Keratinocyte (primary cell): ENCODE measurements around the gene GABRD. TPM values are rescaled to one million over a fixed set of nuclear protein-coding genes. Genes with fewer than 3 reads are reported as not detected.

Experiments
- DNase-seq: peaks from one replicate; pipeline ENCODE4 v3.0.0-alpha.2; 2011; ENCODE audit warnings: low read depth, missing footprints, low spot score
- FAIRE-seq: peaks from 2 replicates; lab custom pipeline; 2011; peaks lifted over from hg19 to GRCh38; lab: Jason Lieb, UNC
- H2AFZ ChIP-seq: 2 replicates; pipeline ENCODE4 v1.6.0; 2012; ENCODE audit warnings: low read length, control low read depth, inconsistent platforms; ENCODE audit not compliant: control insufficient read depth
- H3K27ac ChIP-seq: 2 replicates; pipeline ENCODE4 v1.5.1; 2011; ENCODE audit warnings: low read length; ENCODE audit not compliant: control insufficient read depth, insufficient read depth
- H3K27me3 ChIP-seq: 3 replicates; pipeline ENCODE4 v1.6.0; 2011; ENCODE audit warnings: low read length; ENCODE audit not compliant: control insufficient read depth, insufficient read depth; ENCODE audit errors: extremely low read depth
- H3K36me3 ChIP-seq, 2 experiments: 2 replicates in 1 of 2; 3 replicates in 1 of 2; pipeline ENCODE4 v1.5.1; 2011; ENCODE audit warnings: low read length in 2 of 2, mild to moderate bottlenecking in 1 of 2; ENCODE audit not compliant: control insufficient read depth in 2 of 2, insufficient read depth in 2 of 2; ENCODE audit errors: extremely low read depth in 1 of 2
- H3K4me1 ChIP-seq: 3 replicates; pipeline ENCODE4 v1.5.1; 2011; ENCODE audit warnings: low read length; ENCODE audit not compliant: control insufficient read depth, insufficient read depth; ENCODE audit errors: extremely low read depth
- H3K4me2 ChIP-seq: 3 replicates; pipeline ENCODE4 v1.6.0; 2011; ENCODE audit warnings: low read depth, low read length; ENCODE audit not compliant: control insufficient read depth, insufficient read depth; ENCODE audit errors: extremely low read depth
- H3K4me3 ChIP-seq, 3 experiments: fragments of 200-600 bp in 1 of 3; sonication (generic) in 1 of 3; 2 replicates in 2 of 3; 3 replicates in 1 of 3; pipeline ENCODE4 v1.5.1; 2011 to 2016; ENCODE audit warnings: low read length in 3 of 3, mild to moderate bottlenecking in 3 of 3, control low read depth in 2 of 3, inconsistent platforms in 1 of 3, low read depth in 1 of 3, mixed read lengths in 1 of 3, mixed run types in 1 of 3, moderate library complexity in 1 of 3; ENCODE audit not compliant: control insufficient read depth in 2 of 3, insufficient read depth in 2 of 3; ENCODE audit errors: extremely low read depth in 1 of 3
- H3K79me2 ChIP-seq: 2 replicates; pipeline ENCODE4 v1.6.0; 2012; ENCODE audit warnings: low read length; ENCODE audit not compliant: control insufficient read depth, insufficient read depth
- H3K9ac ChIP-seq: 3 replicates; pipeline ENCODE4 v1.6.0; 2011; ENCODE audit warnings: low read length; ENCODE audit not compliant: control insufficient read depth, insufficient read depth; ENCODE audit errors: extremely low read depth
- H3K9me1 ChIP-seq: 3 replicates; pipeline ENCODE4 v1.6.0; 2011; ENCODE audit warnings: low read length; ENCODE audit not compliant: control insufficient read depth, insufficient read depth; ENCODE audit errors: extremely low read depth
- H3K9me3 ChIP-seq: 2 replicates; pipeline ENCODE4 v1.5.1; 2012; ENCODE audit warnings: low read depth, low read length; ENCODE audit not compliant: control insufficient read depth
- H4K20me1 ChIP-seq: 3 replicates; pipeline ENCODE4 v1.6.0; 2011; ENCODE audit warnings: low read length; ENCODE audit not compliant: control insufficient read depth, insufficient read depth; ENCODE audit errors: extremely low read depth
- CTCF ChIP-seq, 3 experiments: IDR thresholded peaks in 1 of 3; conservative IDR thresholded peaks in 1 of 3; optimal IDR thresholded peaks in 1 of 3; 2 replicates in 2 of 3; 3 replicates in 1 of 3; pipeline versions ENCODE3 to v1.5.1; 2011; ENCODE audit warnings: low read length in 3 of 3, mild to moderate bottlenecking in 3 of 3, moderate library complexity in 2 of 3, control low read depth in 1 of 3, inconsistent platforms in 1 of 3; ENCODE audit not compliant: insufficient read depth in 2 of 3; ENCODE audit errors: extremely low read depth in 1 of 3
- EZH2 ChIP-seq: IDR thresholded peaks from one replicate; pipeline ENCODE4 v1.6.1; 2012; ENCODE audit warnings: inconsistent platforms, mild to moderate bottlenecking, low read length, moderate library complexity
- dilution Hi-C: fragments of 300-500 bp; cut with MboI; formaldehyde crosslinking; loops from one replicate; pipeline ENCODE4 v1.7.0; 2020; ENCODE audit warnings: low sequenced_read_pairs; ENCODE audit not compliant: extremely low pct_ligation_motif_present
- polyA plus RNA-seq, 5 experiments: library from polyadenylated mRNA; depleted of rRNA in 3 of 5; stranded (reverse) in 3 of 5; stranded (forward) in 1 of 5; unstranded in 1 of 5; fragments of >200 nt; gene quantifications; 1 replicate in 1 of 5; 2 replicates in 3 of 5; 3 replicates in 1 of 5; pipeline versions ENCODE4 v1.2.1 to v1.2.3, GENCODE V29; 2011 to 2012; ENCODE audit warnings: missing spikeins in 2 of 5, low read depth in 1 of 5, low replicate concordance in 1 of 5

The GABRD gene
- polyA plus RNA-seq, 1 donor (not counting 4 experiments of a cell fraction or from before 2014, with no cell fraction given): not detected

- FAIRE-seq (no peak), DNase-seq (no peak)
- no peak overlapping the region for H3K4me2 ChIP-seq
- H3K9me1 ChIP-seq: no peaks in the 10 kb centered on the region
- no peak overlapping the region for H3K9ac ChIP-seq
- H3K36me3 ChIP-seq: peaks cover 9 to 14% of the 10 kb centered on the region in 2 experiments
- peaks cover 4% of the 10 kb centered on the region for H3K9me3 ChIP-seq
- H3K27ac ChIP-seq: no peak overlapping the region
- TF ChIP-seq CTCF (optimal IDR thresholded peaks at IDR 0.05 in 1 of 3, IDR thresholded peaks at IDR 0.05 in 1 of 3, conservative IDR thresholded peaks at IDR 0.05 in 1 of 3; ENCODE audit: extremely low read depth in 1 of 3, insufficient read depth in 2 of 3, low read length in 3 of 3): no peak
- no peaks in the 10 kb centered on the region for H3K4me1 ChIP-seq
- dilution Hi-C loops: no loop called here
- no peak overlapping the region for H2AFZ ChIP-seq
- no peaks in the 10 kb centered on the region for H3K79me2 ChIP-seq
- no peaks in the 10 kb centered on the region for H4K20me1 ChIP-seq
- H3K4me3 ChIP-seq: no peak overlapping the region
- H3K27me3 ChIP-seq: no peaks in the 10 kb centered on the region
Observed at GRCh38 chr1:2072891-2073290, 53.7 kb downstream of the GABRD start.

GRCh38 chr1:2073382-2074230, 54.5 kb downstream of the GABRD start:
- FAIRE-seq: no peak
- Histone ChIP-seq H3K9ac (no peak overlapping the region), H3K9me3 (peaks cover 7% of the 10 kb centered on the region), H3K4me2 (no peak overlapping the region), H3K4me1 (no peaks in the 10 kb centered on the region), H3K9me1 (no peaks in the 10 kb centered on the region), H3K27me3 (no peaks in the 10 kb centered on the region), H3K36me3 (peaks cover 9 to 14% of the 10 kb centered on the region in 2 experiments), H3K4me3 (no peak overlapping the region), H2AFZ (no peak overlapping the region), H4K20me1 (no peaks in the 10 kb centered on the region), H3K79me2 (no peaks in the 10 kb centered on the region), H3K27ac (no peak overlapping the region)
- dilution Hi-C loops: no loop called here
- DNase-seq: no peak
- no peak for TF ChIP-seq EZH2
- TF ChIP-seq CTCF (optimal IDR thresholded peaks at IDR 0.05 in 1 of 3, IDR thresholded peaks at IDR 0.05 in 1 of 3, conservative IDR thresholded peaks at IDR 0.05 in 1 of 3; ENCODE audit: extremely low read depth in 1 of 3, insufficient read depth in 2 of 3, low read length in 3 of 3): no peak
